Muscle layer of colon (tissue), 2 donors: ENCODE results near the gene P2RX3.

Experiments
- H3K27ac ChIP-seq: one replicate; pipeline ENCODE4 v1.7.0; 2013; ENCODE audit warnings: low read depth, mild to moderate bottlenecking, low read length, moderate library complexity
- H3K27me3 ChIP-seq, 2 donors: one replicate each; pipeline ENCODE4 v1.7.0; 2013; ENCODE audit warnings: low read length in 2 of 2, mild to moderate bottlenecking in 2 of 2; ENCODE audit not compliant: insufficient read depth in 2 of 2, control insufficient read depth in 1 of 2
- H3K36me3 ChIP-seq: one replicate; pipeline ENCODE4 v1.7.0; 2013; ENCODE audit warnings: mild to moderate bottlenecking, low read length; ENCODE audit not compliant: insufficient read depth
- H3K4me1 ChIP-seq: one replicate; pipeline ENCODE4 v1.7.0; 2013; ENCODE audit warnings: mild to moderate bottlenecking, low read length; ENCODE audit not compliant: insufficient read depth
- H3K4me3 ChIP-seq, 2 donors: one replicate each; pipeline ENCODE4 v1.7.0; 2013; ENCODE audit warnings: low read length in 2 of 2, low read depth in 1 of 2, mild to moderate bottlenecking in 1 of 2, moderate library complexity in 1 of 2
- H3K9ac ChIP-seq: one replicate; pipeline ENCODE4 v1.7.0; 2013; ENCODE audit warnings: low read length
- H3K9me3 ChIP-seq: one replicate; pipeline ENCODE4 v1.7.0; 2013; ENCODE audit warnings: mild to moderate bottlenecking, low read length
- donor health status: abdominal sarcoma.
- donor health status: Adenocarcinoma of cecum.

Gene P2RX3

DNA sequence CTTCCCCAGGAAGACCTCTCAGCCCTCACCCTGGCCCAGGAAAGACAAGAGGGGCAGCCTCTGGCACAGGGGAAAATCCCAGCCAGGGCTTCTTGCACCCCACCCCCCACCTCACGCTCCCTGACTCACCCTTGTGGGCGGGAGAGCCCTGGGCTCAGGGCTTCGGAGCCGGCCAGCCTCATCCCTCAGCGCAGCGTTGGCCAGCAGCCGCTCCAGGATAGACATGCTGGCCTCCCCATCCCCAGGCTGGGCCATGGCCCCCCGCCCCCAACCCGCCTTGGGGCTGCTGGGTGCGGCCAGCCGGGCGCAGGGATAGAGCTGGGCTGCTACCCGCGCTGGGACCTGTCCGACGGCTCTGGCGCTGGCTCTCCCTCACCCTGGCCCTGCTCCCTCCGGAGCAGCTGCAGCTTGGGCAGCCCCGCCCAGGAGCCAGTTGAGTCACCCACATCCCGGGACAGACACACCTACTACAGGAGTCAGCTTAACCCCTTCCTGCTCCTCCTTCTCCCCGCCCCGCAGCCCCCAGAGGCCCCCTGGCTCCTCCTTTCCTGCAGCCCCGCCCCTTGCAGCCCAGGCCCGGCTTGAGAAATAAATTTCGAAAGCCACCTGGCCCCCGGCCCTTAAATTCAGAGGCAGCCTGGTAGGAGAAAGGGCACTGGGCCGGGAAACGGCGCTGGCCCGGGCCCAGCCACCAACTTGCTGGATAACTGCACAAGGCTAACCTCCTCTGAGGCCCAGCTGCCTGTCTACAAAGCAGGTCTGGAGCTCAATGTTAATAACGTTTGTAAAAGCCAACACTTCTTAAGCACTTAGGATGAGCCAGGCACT is 26.8 kb upstream of the P2RX3 start:
- Histone ChIP-seq H3K27me3 (no peaks in the 10 kb centered on the region), H3K9me3 (no peaks in the 10 kb centered on the region), H3K27ac (peak overlapping the region; percentile 27), H3K4me3 (peak overlapping the region; percentile 15 to 58), H3K9ac (no peak overlapping the region), H3K4me1 (peaks cover 48% of the 10 kb centered on the region), H3K36me3 (peaks cover 58% of the 10 kb centered on the region)

DNA sequence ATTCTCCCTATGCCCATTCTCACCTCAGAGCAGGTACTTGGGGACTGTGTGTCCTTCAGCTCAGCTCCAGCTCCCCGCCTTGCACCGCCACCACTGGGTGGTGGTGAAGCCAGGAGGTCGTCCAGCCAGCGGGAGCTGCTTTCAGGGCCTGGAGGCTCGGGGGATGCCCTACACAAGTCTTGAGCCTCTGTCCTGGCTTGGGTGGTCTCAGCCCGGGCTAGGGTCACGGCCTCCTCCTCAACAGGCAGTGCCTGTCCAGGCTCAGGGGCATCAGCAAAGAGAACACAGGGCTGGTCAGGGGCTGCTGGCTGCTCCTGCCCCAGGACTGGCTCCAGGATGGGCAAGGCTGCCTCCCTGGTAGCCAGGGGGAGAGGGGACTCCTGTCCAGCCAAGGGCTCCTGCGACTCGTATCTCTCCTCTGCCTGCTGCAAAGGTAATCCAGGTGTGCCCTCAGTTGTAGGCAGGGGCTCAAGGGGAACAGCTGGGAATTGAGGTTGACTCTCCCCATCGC is 25.6 kb upstream of the P2RX3 start:
- Histone ChIP-seq H3K9ac (no peak overlapping the region), H3K9me3 (no peaks in the 10 kb centered on the region), H3K27ac (no peak overlapping the region), H3K4me1 (peaks cover 56% of the 10 kb centered on the region), H3K36me3 (peaks cover 66% of the 10 kb centered on the region), H3K27me3 (no peaks in the 10 kb centered on the region), H3K4me3 (no peak overlapping the region)

DNA sequence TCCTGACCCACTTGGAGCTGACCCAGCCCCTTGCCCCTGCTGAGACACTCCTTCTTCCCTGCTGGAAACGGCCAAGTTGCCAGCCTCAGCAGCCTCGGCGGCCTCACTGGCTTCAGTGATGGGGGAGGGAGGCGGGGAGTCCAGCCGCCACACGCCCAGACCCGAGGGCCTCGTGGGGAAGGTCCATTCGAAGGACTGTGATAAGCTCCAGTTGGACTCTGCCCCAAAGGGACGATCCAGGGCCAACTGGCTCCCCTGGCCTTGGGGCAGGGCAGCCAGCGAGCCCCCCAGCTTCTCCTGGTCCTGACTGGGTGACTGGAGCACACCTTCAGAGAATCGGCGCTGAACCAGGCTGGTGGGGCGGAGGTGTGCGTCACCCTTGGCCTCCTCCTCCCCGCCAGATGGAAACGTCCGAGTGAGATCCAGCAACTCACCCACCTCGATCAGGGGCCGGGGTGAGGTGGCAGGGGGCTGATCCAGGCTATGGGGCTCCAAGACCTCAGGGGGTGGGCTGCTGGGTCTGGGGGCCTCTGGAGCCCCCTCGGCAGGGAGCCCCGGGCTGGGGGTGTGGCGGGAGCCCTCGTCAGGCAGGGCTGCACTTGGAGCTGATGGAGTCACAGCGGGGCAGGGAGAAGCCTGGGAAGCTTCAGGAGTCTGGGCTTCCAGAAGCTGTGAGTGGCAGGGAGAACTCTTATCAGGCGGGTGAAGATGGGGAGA is 24.9 kb upstream of the P2RX3 start:
- no peak overlapping the region for H3K4me3 ChIP-seq
- no peak overlapping the region for H3K27ac ChIP-seq
- no peaks in the 10 kb centered on the region for H3K27me3 ChIP-seq
- H3K9me3 ChIP-seq, result no peaks in the 10 kb centered on the region
- H3K36me3 ChIP-seq, result peaks cover 67% of the 10 kb centered on the region
- peaks cover 63% of the 10 kb centered on the region for H3K4me1 ChIP-seq
- no peak overlapping the region for H3K9ac ChIP-seq

DNA sequence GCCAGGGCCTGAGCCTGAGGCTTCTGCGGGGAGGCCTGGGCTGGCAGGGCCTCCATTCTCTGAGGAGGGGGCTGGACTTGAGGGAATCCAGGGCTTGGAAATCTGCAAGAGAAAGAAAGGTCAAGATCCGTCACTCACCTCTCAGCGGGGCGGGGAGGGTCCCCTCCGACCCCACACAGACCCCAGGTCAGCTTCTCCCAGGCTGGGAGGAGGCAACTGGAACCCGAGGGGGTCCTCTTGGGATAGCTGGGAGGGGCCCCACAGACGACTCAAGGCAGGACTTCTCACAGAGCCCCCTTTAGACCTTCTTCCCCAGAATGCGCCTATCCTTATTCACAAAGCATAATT is 24.4 kb upstream of the P2RX3 start:
- peaks cover 64% of the 10 kb centered on the region for H3K4me1 ChIP-seq
- H3K36me3 ChIP-seq, result peaks cover 67% of the 10 kb centered on the region
- no peak overlapping the region for H3K9ac ChIP-seq
- H3K9me3 ChIP-seq, result no peaks in the 10 kb centered on the region
- no peak overlapping the region for H3K4me3 ChIP-seq
- no peak overlapping the region for H3K27ac ChIP-seq
- H3K27me3 ChIP-seq, result no peaks in the 10 kb centered on the region

DNA sequence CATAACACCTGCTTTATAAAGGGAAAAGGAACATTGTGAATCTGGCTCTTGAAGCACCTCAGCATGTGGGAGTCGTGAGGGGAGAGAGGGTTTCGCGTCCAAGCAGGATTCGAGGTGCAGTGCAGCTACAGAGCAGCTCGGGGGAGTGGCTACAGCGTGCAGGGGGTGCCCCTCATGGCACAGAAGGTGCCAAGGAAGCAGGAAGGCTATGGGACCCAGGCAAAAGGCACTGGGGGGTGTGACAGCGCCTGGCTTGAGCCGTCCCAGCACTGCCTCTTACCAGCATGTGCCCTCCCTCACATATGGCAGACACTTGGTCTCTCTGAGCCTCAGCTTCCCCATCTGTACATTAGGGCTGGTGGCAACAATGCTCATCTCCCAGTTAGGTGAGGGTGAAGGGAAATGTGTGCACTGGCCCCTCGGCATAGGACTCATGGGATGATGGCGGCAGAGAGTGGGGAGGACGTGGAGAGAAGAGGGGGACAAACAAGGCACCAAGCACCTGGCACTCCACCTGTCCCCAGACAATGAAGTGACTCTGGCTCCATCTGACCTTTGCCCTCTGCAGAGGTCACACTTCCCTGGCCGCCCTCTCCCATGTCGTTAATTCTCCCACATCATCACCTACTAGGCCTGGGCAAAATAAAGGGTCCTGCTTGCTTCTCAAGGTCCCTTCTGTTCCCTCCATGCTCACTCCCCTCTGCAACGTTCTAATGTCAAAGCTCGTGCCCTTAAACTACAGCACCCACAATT is 23.8 kb upstream of the P2RX3 start:
- H3K9me3 ChIP-seq, result no peaks in the 10 kb centered on the region
- H3K4me1 ChIP-seq, result peaks cover 58% of the 10 kb centered on the region

DNA sequence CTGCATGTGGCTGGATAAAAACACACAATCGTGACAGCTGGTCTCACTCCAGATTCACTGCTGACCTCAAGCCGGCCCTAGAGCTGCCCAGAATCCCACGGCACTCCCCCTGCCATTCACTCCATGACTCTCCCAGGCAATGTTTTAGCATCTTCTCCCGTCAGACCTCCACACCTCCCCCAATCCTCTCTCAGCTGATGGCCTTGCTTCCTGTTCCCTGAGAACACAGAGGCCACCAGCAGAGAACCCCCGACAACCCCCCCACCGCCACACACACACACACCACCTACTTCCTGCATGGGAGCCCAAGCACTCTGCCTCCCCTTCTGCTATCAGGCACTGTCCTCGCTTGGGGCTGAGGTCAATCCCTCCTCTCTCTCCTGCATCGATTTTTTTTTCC is 22.7 kb upstream of the P2RX3 start:
- no peak overlapping the region for H3K9ac ChIP-seq

More for the DNA sequence above, 23.8 kb upstream of the P2RX3 start:
- Histone ChIP-seq H3K9ac (no peak overlapping the region), H3K36me3 (peaks cover 62% of the 10 kb centered on the region), H3K27me3 (no peaks in the 10 kb centered on the region), H3K27ac (no peak overlapping the region), H3K4me3 (no peak overlapping the region)

DNA sequence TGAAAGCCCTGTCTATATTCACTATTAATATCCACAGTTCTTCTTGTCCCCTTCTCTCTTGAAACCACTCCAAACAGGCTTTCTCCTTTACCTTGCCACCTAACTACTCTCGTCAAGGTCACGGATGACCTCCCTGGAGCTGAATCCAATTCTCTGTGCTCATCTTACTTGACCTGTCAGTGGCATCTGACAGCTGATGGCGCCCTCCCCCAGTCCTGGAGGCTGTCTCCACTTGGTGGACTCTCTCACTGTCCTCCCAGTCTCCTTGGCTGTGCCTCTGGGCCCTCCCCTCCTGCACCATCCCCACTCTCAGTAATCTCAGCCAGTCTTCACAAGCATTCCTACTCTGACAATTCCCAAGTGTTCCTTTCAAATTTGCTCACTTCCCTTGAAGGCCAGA is 22.1 kb upstream of the P2RX3 start:
- Histone ChIP-seq H3K4me1 (peaks cover 49% of the 10 kb centered on the region), H3K36me3 (peaks cover 59% of the 10 kb centered on the region), H3K9ac (no peak overlapping the region), H3K27ac (no peak overlapping the region), H3K27me3 (no peaks in the 10 kb centered on the region), H3K4me3 (no peak overlapping the region), H3K9me3 (no peaks in the 10 kb centered on the region)

More for the DNA sequence above, 22.7 kb upstream of the P2RX3 start:
- peaks cover 50% of the 10 kb centered on the region for H3K4me1 ChIP-seq
- no peak overlapping the region for H3K27ac ChIP-seq
- H3K36me3 ChIP-seq, result peaks cover 59% of the 10 kb centered on the region
- no peak overlapping the region for H3K4me3 ChIP-seq
- H3K27me3 ChIP-seq, result no peaks in the 10 kb centered on the region
- no peaks in the 10 kb centered on the region for H3K9me3 ChIP-seq

DNA sequence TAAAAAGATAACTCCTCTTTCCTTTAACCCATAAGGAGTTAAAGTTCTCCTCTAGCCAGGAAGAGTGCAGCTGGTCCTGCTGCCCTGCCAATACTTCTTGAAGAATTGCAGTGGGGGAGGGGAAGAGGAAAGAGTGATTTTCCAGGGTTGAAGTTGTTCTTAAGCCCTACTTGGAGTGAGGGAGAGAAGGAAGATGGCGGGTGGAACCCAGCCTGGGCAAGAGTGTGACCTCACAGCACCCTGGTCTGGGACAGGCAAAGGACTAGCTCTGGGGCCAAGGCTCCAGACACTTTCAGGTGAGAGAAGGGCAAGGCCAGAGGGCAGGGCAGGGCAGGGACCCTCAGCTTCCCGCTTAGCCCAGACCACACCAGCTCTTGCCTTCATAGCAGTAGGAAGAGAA is 20.0 kb upstream of the P2RX3 start:
- peak overlapping the region in 1 of 2 donors; percentile 4 for H3K4me3 ChIP-seq
- peaks cover 50% of the 10 kb centered on the region for H3K4me1 ChIP-seq
- H3K27me3 ChIP-seq, result no peaks in the 10 kb centered on the region
- H3K9ac ChIP-seq, result no peak overlapping the region
- no peaks in the 10 kb centered on the region for H3K9me3 ChIP-seq
- H3K27ac ChIP-seq, result no peak overlapping the region
- H3K36me3 ChIP-seq, result peaks cover 52% of the 10 kb centered on the region

DNA sequence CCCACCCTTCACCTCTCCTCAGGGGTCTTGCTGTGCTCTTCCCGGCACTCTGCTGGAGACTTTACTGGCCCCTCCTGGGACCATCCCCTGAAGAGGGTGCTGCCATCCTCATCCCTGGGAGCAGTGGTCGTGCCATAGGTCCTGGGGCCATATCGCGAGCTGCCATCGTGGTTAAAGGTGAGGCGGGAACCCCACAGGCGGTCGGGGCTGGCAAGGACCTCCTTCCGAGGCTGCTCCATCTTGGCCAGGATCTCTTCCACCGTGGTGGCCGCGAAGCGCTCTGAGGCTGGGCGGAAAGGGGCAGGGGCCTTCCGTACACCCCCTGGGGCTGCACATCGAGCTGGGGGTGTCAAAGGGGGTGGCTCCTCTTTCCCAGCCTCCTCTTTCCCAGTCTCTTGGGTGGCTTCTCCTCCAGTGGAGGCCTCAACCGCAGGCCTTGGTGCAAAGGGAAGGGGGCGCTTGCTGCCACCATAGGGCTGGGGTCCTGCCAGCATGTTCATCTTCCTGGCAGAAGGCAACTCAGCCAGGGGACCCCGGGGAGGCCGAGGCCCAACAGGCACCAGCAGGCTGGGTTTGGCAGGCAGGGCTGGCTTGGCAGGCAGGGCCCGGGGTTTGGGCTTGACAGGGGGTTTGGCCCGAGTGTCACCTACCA is 18.0 kb upstream of the P2RX3 start:
- H3K36me3 ChIP-seq, result peaks cover 33% of the 10 kb centered on the region
- no peak overlapping the region for H3K27ac ChIP-seq
- H3K27me3 ChIP-seq, result no peaks in the 10 kb centered on the region
- H3K9ac ChIP-seq, result no peak overlapping the region
- H3K4me3 ChIP-seq, result no peak overlapping the region
- no peaks in the 10 kb centered on the region for H3K9me3 ChIP-seq
- peaks cover 57% of the 10 kb centered on the region for H3K4me1 ChIP-seq

DNA sequence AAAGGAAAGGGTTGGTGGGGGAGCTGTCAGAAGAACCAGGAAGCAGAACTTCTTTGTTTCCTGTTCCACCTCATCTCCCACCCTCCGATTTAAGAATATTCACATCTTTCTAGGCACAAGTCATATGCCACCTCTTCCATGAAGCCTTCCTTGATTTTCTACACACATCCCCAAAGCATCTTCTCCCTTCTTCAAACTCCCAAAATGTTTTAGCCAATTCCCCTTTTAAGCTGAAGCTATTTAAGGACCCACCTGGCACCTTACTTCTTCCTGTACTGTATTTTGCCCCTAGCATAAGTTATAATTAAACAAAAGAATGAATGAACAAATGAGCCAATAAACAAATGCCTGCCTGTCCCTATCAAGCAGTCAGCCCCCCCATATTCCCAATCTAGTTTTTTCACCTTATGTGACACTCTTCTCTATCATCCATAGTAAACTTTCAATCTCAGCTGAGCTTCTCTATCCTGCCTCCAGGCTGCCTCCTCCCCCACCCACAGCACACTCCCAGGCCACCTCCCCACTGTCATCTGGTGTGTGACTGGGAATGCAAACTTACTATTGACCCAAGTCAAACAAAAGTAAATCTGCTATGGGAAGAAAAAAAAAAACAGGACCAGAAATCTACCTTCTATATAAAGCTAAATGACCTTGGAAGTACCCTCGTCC is 17.3 kb upstream of the P2RX3 start:
- Histone ChIP-seq H3K4me3 (no peak overlapping the region), H3K27ac (peak overlapping the region; percentile 59), H3K9ac (no peak overlapping the region), H3K4me1 (peaks cover 60% of the 10 kb centered on the region), H3K27me3 (no peaks in the 10 kb centered on the region), H3K9me3 (no peaks in the 10 kb centered on the region), H3K36me3 (peaks cover 28% of the 10 kb centered on the region)
